GM21528 (cell line): Measurements from ENCODE around the gene CCDC117.

Source experiments
- ATAC-seq: cut with Tn5 transposase; IDR thresholded peaks from one replicate; pipeline ENCODE4 v1.9.1; 2021; ENCODE audit warnings: mild to moderate bottlenecking, moderate library complexity; ENCODE audit not compliant: unreplicated experiment, low FRiP score

CCDC117 gene

GRCh38 chr22:28768701-28769393 lies 3.6 kb upstream of the CCDC117 start:
- ATAC-seq, result no peak

- no peak for ATAC-seq
Observed at GRCh38 chr22:28769394-28770085, 3.0 kb upstream of the CCDC117 start.

- ATAC-seq, result no peak
Observed at GRCh38 chr22:28771195-28771791, 1.2 kb upstream of the CCDC117 start.

- ATAC-seq, result peak; percentile 29
Observed at GRCh38 chr22:28773461-28773867, 969 bp downstream of the CCDC117 start.

GRCh38 chr22:28774378-28774777 lies 1.9 kb downstream of the CCDC117 start:
- ATAC-seq, result no peak

- ATAC-seq, result no peak
Observed at GRCh38 chr22:28779833-28780232, 7.3 kb downstream of the CCDC117 start.

GRCh38 chr22:28780296-28780695 lies 7.8 kb downstream of the CCDC117 start:
- ATAC-seq, result no peak

GRCh38 chr22:28783786-28784671 lies 11.5 kb downstream of the CCDC117 start:
- no peak for ATAC-seq

- ATAC-seq, result no peak
Observed at GRCh38 chr22:28788601-28789000, 16.1 kb downstream of the CCDC117 start.

GRCh38 chr22:28791124-28791523 lies 18.6 kb downstream of the CCDC117 start:
- ATAC-seq, result no peak

- ATAC-seq, result peak; percentile 57
Observed at GRCh38 chr22:28791841-28792490, 19.5 kb downstream of the CCDC117 start.

GRCh38 chr22:28792491-28793383 lies 20.2 kb downstream of the CCDC117 start:
- peak; percentile 46 for ATAC-seq

GRCh38 chr22:28793976-28794584 lies 21.6 kb downstream of the CCDC117 start:
- no peak for ATAC-seq

- no peak for ATAC-seq
Observed at GRCh38 chr22:28795071-28795693, 22.7 kb downstream of the CCDC117 start.

GRCh38 chr22:28795932-28796856 lies 23.7 kb downstream of the CCDC117 start:
- ATAC-seq, result no peak

GRCh38 chr22:28798810-28799605 lies 26.5 kb downstream of the CCDC117 start:
- no peak for ATAC-seq
